Effector CD8-positive, alpha-beta T cell (primary cell): ENCODE measurements around the gene FBXO31.

ENCODE experiments used
- DNase-seq: peaks from one replicate; lab custom pipeline; 2025; lab: John Stamatoyannopoulos, UW

Gene FBXO31

DNA sequence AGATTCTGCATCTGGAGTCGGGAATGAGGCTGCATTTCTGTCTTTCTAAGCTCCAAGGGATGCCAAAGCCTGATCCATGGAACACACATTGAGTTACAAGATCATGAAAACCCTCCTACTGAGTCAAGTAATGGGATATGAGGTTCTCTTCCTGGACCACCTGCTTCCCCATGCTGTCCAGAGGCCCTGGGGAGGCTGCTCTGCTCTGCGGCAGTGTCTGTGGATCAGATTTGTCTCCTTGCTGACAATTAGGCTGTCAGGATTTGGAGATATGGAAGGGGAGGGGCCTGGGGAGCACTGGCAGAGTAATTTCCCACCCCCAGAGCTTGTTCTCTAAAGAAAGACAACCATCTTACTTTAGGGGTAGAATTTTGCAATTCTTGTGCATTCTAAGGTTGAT lies 99.4 kb downstream of the FBXO31 start:
- DNase-seq = no peak

DNA sequence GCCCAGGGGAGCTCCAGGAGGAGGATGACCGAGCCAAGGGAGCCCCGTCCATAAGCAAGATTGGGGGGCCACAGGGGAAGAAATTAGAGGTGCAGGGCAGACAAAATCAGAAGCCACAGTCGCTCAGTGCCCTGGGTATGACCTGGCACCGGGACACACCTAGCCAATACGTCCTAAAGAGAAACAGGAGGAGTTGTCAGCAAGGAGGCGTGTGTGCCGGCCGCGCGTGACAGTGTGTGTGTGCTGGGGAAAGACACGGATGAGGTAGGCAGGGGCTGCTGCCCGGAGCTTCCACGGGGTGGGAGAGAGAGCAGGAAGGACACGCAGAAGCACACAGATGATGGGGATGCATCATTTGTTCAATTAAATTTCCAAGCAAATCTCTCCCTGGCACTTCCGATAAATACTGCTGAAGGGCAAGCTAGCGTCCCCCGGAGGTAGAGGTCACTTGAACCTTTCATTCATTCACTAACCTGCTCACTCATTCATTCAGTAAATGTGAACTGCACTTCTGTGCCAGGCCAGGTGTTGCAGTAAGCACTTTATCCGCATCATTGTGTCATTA lies 104.4 kb downstream of the FBXO31 start:
- no peak for DNase-seq

DNA sequence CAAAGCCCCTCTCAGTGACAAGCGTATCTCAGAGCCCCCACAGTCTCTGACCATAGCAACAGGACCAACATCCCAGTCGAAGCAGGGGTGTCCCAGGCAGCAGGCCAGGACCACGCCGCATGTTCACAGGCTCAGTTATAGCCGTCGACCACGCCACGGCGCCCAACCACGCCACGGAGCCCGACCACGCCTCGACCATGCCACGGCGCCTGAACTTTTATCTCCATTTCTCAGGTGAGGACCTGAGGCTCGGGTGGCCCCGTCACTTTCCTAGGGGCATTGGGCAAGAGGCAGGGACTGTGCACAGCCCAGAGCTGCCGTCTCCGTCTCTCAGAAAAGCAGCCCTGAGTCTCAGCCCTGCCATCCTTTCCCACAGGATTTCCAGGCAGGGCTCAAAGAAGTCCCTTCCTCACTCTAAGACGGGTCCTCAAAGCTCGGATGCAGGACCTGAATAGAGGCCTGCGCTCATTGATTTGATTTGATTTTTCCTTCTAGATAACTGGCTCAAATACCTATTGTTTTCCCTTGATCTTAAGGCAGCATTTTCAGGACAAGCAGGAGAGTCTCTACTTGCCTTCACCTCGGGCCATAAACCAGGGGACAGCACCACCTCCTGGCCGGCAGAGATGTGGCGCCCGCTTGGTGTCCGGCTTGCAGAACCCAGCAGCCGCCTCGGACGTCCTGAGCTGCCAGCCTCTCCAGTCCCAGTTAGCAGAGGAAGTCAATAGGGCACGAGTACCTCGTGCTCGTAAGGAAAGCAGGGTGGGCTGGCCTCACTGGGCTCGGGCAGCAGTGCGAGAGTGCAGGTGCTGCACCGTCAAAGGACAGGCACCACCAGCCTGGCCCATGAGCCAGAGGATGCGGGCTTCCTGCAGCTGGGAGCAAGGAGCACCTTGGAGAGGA lies 105.1 kb downstream of the FBXO31 start:
- DNase-seq = no peak
